ENCODE results near the gene TMPRSS4. TPM values are rescaled to one million over a fixed set of nuclear protein-coding genes. Genes with fewer than 3 reads are reported as not detected.

The TMPRSS4 gene
- total RNA-seq, 1 donor from 2014 or later, result not detected

DNA sequence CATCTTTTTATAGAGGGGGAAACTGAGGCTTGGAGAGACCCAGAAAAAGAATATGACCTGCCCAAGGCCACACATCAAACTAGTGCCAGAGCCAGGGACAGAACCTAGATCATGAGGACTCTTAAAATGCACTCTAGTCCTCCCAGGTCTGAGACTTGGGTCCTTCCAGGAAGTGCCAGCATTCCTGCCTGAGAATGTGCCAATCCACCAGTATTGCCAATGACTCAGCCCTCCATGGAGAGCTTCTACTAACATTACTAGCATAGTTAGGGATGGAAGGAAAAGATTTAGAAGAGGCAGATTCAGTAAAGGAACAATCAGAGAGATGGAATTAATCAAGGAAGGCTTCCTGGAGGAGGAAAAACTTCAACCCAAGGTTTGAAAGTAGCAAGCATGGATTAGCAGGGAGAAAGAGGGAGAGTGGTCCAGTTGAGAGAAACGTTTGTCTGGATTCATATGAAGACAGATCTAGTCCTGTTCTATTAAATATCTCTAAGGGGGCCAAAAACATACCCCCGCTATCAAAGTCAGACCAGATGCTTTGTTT lies 30.0 kb downstream of the TMPRSS4 start:
- DNase-seq, result no peak

DNA sequence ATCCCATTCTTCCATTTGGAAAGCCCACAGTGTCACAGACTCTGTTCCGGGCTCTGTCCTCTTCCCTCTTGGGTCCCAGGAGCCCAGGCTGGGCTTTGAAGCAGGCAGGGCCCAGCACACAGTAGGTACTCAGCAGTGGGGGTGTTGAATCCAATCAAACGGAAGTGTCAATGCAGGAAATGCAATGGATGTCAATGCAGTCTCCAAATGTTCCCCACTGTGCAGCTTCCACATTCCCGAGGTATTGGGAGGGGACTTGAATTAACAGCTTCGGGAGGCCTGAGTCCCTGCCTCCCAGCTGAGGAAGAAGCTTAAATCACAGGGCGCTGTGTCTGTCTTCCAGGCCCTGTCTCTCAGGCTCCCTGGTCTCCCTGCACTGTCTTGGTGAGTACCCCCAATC lies 31.6 kb downstream of the TMPRSS4 start:
- DNase-seq, result no peak

DNA sequence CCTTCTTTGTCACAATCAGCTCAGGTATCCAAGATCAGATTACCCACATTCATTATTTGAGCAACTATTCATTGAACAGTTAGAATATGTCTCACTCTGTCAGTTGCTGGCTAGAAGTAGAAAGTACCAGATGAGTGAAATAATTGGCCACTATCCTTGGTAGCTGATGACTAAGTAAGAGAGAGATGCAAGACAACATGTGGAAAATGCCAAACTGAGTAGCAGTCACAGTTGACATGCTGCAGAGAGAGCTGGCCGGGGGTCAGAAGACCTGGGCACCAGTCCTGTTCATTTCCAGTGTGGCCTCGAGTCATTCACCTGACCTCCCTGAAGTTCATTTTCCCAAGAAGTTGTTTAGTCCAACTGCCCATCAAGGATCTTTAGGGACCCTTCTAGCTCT lies 32.4 kb downstream of the TMPRSS4 start:
- DNase-seq, result no peak

- no peak for DNase-seq
These were observed 34.3 kb downstream of the TMPRSS4 start for GRCh38 chr11:118111019-118111743.

- DNase-seq, result no peak
These were observed 34.8 kb downstream of the TMPRSS4 start for GRCh38 chr11:118111744-118112035.

- no peak for DNase-seq
These were observed 36.0 kb downstream of the TMPRSS4 start for GRCh38 chr11:118112711-118113430.

- DNase-seq, result no peak
These were observed 37.4 kb downstream of the TMPRSS4 start for GRCh38 chr11:118114266-118114665.

DNA sequence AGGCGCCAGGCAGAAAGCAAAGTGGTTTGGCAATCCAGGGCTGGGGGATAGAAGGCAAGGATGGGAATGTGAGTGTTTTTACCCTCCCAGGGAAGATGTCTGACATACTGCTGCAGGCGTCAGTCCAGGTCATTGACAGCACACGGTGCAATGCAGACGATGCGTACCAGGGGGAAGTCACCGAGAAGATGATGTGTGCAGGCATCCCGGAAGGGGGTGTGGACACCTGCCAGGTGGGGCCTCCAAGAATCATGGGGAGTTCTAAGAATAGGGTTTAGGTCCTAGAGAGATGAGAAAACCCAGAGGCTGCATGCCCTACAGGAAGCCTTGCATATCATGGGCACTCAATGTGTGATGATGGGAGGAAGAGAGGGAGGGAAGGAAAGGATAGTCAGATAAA lies 38.2 kb downstream of the TMPRSS4 start:
- DNase-seq, result no peak

GRCh38 chr11:118117790-118118601 lies 41.1 kb downstream of the TMPRSS4 start:
- no peak for DNase-seq

- DNase-seq, result no peak
These were observed 43.9 kb downstream of the TMPRSS4 start for GRCh38 chr11:118120793-118121192.

DNA sequence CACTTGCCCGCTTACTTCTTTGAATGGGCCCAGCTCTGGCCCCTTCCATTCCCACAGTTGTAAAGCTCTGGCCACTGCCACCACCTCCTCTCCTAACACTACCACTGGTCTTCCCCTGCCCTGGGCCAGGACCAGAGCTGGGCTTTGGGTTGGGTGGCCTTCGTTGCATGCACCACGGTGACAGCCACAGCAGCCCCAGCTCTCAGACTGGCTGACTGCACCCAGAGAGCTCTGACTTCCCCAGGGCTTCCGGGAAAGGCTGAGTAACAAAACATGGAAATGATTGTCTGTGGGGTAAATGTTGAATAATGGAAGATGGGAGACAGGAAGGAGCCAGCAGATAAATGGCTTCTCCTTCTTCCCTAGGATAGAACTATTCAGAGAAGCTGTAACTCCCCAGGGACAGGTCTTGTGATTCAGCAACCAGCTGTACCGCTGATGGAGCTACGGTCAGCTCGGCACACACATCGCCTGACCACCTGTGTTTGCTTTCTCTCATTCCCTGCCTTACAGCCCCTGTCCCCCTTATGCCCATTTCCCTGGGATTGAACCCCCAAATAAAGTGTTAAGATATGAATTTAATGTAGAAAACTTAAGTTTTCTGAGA lies 48.2 kb downstream of the TMPRSS4 start:
- no peak for DNase-seq

- no peak for DNase-seq
These were observed 49.4 kb downstream of the TMPRSS4 start for GRCh38 chr11:118126082-118126838.

GRCh38 chr11:118128310-118128709 lies 51.4 kb downstream of the TMPRSS4 start:
- DNase-seq, result no peak

- DNase-seq, result no peak
These were observed 52.0 kb downstream of the TMPRSS4 start for GRCh38 chr11:118128721-118129470.

- no peak for DNase-seq
These were observed 52.7 kb downstream of the TMPRSS4 start for GRCh38 chr11:118129471-118130172.

GRCh38 chr11:118132385-118133151 lies 55.7 kb downstream of the TMPRSS4 start:
- DNase-seq, result no peak

DNA sequence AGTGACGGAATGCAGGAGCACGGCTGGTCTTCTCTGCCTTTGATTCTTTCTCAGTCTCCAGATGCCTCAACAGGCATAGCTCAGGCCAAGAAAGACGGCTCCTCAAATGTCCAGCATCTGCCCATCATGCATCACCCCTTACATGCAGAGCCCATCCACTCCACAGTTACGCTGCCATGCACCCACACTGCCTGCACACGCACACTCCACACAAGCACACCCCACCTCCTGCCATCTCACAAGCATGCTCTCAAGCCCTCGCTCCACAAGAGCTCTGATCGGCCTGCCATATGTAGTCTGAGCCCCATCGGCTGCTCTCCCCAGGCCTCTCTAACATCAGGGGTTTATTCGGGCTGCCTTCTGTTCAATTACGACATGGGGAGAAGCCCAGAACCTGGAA lies 56.9 kb downstream of the TMPRSS4 start:
- no peak for DNase-seq

- no peak for DNase-seq
These were observed 58.3 kb downstream of the TMPRSS4 start for GRCh38 chr11:118135051-118135795.

DNA sequence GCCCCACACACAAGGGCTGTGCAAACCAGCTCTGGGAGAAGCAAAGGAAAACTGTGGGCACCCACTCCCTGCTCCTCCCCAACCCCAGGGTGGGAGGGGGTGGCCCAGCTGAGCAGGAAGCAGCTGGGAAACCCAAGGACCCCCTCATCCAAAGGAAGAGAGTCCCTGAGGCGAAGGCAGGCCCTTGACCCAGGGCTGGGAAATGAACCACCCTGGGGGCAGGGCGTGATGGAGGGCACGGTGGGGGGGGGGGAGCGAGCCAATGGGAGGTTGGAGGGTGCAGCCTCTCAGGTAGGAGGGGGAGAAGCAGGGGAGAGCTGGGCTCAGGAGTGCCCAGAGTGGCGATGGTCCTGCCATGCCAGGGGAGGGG lies 58.9 kb downstream of the TMPRSS4 start:
- DNase-seq, result no peak

Measured in dermis blood vessel endothelial cell (primary cell).